Right renal cortex interstitium (tissue), 3 donors: ENCODE data around the gene XYLT1. TPM values are rescaled to one million over a fixed set of nuclear protein-coding genes. Genes with fewer than 3 reads are reported as not detected.

Experiments
- DNase-seq, 3 donors: peaks; one replicate each; pipeline ENCODE4 v3.0.0-alpha.2; 2013; ENCODE audit warnings: low read depth in 3 of 3, low spot score in 2 of 3
- polyA plus RNA-seq, 3 donors: library from polyadenylated mRNA; unstranded; fragments of 120-200 nt; gene quantifications; one replicate each; pipeline ENCODE4 v1.2.1, GENCODE V29; 2013; ENCODE audit not compliant: insufficient read length in 3 of 3

The XYLT1 gene
- polyA plus RNA-seq, 3 donors = 7.4 to 8.5 (median 8.1) TPM

DNA sequence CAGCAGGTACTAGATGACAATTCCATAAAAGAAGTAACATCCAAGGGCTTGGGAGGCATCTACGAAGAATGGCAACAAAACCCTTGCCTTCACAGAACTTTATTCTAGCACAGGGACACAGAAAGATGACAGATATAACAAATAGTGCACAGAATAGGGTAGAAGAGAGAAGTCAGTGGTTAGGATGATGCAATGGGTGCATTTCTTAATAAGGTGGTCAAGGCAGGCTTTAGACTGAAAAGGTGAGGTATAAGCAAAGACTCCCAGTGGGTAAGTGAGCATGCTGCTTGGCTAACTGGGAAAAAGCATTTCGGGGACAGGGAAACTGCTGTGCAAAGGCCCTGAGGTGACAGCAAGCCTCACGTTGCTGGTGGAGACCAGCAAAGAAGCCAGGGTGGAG is 175.9 kb downstream of the XYLT1 start:
- no peak for DNase-seq

DNA sequence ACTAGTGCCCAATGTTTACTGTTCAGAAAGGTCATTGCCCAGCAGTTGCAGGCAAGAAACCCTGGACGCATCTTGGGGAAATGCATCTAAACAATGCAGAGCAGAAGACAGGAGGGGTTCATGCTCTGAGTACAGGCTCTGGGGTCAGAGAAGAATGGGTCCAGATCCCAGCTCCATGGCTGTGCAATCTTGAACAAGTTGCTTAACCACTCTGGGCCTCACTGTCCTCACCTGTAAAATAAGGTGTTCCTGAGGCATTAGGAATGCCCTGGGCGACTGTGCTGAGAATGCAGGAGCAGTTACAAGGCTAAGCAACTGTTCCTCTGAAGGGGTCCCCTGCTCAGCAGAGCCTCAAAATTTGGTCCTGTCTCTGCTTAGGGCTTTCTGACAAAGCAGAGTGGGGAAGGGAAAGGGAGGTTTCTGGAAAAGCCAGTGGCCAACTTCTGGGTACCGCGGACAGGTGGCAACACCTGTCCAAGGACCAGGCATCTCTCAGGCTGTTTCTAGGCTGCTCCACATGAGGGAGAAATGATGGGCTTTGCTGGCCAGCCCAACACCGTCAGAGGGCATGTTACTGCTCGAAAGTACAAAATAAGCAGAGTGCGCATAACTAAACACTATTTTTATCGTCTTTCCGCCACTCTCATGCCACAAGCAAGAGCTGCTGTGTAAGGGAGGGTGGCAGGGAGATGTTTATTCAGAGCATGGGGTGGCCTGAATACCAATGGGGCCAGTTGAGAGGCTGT is 176.8 kb downstream of the XYLT1 start:
- no peak for DNase-seq

DNA sequence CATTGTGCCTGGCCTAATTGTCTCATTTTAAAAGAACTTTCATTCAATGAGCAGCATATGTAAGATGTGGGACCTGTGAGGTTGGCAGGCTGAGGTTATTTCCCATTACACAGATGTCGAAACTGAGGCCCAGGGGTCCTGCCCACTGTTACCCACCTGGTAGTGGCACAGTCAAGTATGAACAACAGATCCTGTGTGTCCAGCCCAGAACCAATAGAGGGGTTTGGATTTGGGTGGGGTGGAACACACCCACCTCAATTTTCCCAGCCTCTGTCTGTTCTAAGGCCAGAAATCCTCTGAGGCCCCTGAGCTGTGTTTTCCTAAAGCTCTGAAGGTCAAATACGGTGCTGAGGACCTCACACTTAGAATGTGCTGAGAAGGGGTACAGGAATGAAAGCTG is 179.5 kb downstream of the XYLT1 start:
- DNase-seq = no peak

DNA sequence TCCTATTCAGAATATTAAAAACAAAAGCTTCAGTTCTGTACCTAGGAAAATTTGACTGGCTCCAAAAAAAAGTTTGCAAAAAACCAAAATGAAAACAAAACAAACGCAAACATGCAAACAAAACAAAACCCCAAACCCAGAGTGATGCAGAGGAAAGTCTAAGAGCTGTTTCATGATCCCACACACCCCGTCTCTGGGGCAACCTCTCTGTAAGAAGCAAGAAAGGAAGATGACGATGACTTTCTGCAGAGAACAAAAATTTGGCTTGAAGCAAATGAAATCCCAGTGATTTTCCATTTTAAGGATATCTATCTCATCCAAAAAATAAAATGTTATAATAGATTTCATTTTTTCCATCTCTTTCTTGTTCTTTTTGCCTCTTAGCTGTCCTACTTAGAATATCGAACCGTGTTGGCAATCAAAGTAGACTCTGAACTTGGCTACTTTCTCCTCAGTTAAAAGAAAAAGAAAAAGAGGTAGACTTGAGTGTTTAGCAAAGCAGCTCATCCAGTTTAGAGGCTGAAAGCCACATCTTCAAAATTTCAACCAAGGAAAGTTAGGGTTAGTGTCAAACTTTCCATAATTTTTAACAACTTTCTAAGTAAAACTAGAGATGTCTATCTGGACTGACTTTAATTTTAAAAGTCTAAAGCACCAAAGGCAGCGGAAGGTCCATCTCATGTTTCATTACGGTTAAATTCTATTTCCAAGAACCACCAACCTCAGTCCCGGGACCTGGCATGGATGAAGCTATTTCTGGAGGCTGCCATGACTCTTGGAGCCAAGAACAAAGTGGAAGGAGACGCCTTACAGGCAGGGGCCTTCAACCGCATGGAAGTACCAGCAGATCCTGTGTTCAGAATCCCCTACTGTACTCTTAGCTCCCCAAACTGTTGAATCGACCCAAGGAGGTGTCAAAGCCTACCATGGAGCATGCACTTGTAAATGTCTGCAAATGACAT is 180.8 kb downstream of the XYLT1 start:
- DNase-seq = no peak

DNA sequence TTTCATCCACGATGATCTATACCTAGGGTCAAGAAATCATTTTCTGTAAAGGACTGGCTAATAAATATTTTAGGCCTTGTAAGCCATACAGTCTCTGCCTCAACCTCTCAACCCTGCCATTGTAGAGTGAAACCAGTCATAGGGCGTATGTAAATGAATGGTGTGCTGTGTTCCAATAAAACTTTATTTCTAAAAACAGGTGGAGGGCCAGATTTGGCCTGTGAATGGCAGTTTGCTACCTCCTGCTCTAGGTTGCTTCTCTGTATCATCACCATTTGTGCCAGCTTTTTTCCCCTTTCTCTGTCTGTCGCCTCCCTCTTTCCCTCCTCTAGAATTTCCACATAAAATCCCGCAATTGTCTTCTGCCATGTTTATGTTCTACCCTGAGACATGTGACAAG is 181.7 kb downstream of the XYLT1 start:
- DNase-seq = no peak

DNA sequence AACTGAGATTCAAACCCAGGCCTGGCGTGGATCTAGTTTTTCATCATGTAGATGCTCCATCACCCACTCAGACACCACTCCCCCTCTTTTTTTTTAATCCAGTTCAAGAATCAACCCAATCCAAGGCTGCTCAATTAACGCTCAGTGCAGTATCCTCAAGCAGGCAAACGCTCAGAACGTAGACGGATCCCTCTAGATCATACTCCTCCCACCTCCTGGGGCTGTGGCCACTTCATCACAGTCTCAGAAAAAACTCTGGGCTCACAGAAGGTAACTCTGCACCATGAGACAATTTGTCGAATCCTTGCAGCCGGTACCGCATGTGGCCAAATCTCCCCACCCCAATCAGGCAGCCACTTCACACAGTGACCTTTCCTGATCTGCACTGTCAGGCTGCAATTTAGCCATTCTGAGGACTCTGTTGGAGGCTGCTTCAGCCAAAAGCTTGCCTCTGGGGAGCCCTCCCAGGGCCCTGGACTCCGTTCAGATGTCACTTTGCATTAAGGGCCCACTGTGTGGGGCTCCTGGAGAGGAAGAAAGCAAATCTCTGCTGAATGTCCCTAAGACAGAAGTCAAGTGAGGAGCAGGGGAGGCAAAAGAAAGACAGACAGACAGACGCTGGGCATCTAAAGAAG is 183.5 kb downstream of the XYLT1 start:
- DNase-seq = no peak

DNA sequence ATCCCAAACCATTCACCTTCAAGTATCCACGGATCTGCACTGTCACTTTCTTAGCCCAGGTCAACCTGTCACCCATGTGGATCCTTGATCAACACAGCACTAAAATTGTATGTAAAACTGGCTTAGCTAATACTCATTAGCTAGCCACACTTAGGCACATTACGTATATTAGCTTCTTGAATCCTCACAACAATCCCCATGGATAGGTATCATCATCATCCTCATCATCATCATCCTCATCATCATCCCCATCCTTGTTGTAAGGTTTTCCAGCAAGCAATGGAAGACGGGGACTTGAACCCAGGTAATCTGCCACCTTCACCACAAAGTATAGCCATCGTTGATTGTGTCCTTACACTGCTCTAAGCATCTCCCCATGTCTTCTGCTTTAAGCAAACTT is 184.3 kb downstream of the XYLT1 start:
- DNase-seq = no peak

DNA sequence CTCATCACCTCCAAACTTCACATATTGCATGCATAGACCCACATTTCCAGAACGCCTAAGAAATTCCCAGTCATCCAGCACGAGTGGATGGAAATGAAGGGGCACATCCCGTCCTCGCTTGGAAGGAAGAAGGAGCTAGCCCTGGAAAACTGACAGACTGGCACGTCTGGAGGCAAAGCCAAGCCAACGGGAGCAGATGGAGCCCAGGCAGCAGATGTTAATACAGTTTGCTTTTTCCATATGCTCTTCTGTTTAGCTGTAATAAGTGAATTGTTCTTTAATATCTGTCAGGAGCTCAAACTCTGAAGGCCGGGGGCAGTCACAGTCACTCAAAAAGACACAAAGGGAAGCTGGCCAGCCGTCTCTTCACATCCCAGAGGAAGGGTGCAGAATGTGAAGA is 187.7 kb downstream of the XYLT1 start:
- DNase-seq = no peak

DNA sequence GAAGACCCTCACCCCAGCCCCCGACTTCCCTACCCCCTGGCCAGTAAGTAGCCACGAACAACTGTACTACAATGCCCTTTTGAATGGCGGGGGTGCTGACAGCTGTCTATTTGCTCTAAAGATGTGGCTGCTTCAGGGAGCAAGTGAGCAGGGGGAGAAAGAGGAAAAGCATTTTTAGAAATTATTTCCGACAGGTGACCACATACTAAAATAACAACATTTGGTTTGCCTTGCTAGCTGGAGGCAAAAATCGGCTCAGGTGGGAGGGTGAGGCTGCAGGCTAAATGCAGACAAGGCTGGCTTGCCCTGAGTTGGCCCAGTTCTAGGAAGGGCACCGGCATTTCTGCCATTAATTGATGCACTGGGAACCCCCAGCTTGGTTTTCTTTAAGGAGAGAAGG is 188.5 kb downstream of the XYLT1 start:
- DNase-seq = no peak

DNA sequence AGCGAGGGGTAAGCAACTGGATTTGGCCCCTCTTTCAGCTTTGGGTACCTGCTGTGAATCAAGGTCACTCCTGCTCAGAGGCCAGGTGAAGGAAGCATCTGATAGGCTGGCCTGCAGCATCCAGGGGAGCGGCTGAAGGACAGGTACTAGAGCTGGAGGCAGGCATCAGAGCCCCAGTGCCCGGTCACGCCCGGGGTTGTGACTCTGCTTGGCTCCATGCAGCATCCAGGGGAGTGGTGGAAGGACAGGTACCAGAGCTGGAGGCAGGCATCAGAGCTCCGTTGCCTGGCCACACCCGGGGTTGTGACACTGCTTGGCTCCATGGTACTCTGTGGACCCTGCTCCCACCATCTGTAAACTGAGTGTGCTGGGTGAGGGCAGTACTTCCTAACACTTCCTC is 189.7 kb downstream of the XYLT1 start:
- DNase-seq = no peak

DNA sequence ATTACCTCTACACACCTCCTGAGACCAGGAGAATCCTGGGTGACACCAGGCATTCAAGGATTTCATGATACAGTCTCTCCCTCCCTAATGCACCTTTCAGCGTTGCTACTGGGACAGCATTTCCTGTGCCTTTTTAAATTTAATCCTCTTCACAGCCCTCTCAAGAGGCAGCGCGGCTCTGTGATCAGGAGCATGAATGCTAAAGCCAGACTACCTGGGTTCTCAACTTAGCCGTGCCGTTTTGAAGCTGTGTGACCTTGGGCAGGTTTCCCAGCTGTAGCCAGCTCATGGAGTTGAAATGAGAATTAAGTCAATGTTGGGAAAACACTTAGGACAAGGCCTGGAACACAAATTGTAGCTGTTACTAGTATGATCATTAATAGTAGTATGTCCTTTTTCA is 191.8 kb downstream of the XYLT1 start:
- no peak for DNase-seq

DNA sequence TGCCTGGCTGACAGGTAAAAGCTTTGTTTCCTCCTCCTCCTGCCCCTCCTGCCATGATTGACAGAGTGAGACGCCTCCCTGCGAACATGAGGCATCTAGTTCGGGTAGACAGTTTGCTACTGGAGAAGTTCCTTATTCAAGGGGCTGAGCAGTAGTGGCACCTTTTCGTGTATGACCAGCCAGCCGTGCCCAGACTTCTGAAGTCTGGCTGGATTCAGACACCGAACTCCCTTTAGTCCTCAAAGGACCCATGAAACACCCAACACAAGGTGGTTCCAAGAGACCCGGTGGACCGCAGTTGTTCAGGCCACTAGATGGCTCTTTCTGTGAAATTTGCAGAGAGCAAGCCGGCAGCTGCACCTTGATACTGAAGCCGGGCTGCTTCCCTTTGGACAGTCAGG is 192.8 kb downstream of the XYLT1 start:
- no peak for DNase-seq

DNA sequence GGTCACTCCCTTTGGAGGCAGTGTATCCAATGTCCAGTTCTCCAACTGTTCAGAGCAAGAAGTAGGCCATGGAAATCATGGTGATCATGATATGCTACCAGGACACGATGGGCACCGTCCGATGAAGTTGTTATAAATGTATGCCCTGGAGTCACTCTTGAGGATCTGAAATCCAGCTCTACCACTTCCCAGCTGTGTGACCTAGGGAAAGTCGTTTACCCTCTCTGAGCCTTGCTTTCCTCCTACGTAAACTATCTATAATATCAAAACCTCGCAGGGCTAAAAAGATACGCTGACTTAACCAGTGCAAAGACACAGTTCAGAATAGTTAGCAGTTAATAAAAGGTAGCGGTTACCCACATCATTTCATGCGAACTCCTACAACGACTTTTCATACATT is 194.2 kb downstream of the XYLT1 start:
- no peak for DNase-seq

DNA sequence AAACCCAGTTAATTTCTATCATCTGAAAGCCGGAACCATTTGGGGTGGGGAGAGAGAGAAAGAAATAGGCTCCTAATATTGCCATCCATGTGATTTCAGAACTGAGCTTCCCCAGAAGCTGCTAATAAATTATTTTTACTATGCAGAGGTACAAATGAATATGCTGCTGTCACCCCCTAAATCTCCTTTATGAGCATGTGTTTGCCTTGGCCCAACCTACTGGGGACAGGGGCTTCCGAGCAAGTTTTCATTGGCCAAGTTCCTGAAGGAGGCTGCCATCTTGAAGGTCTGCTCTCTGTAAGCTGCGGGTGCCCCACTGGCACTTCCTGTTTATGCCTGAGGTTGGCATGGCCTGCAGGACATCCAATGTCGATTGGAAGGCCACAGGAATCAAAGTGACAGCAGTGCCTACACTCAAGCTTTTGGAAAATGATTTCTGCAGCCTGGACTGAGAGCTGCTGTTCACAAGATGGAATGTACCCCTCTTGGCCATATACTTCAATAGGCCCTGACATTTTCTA is 194.7 kb downstream of the XYLT1 start:
- peak; percentile 41 to 51 (median 45) for DNase-seq

DNA sequence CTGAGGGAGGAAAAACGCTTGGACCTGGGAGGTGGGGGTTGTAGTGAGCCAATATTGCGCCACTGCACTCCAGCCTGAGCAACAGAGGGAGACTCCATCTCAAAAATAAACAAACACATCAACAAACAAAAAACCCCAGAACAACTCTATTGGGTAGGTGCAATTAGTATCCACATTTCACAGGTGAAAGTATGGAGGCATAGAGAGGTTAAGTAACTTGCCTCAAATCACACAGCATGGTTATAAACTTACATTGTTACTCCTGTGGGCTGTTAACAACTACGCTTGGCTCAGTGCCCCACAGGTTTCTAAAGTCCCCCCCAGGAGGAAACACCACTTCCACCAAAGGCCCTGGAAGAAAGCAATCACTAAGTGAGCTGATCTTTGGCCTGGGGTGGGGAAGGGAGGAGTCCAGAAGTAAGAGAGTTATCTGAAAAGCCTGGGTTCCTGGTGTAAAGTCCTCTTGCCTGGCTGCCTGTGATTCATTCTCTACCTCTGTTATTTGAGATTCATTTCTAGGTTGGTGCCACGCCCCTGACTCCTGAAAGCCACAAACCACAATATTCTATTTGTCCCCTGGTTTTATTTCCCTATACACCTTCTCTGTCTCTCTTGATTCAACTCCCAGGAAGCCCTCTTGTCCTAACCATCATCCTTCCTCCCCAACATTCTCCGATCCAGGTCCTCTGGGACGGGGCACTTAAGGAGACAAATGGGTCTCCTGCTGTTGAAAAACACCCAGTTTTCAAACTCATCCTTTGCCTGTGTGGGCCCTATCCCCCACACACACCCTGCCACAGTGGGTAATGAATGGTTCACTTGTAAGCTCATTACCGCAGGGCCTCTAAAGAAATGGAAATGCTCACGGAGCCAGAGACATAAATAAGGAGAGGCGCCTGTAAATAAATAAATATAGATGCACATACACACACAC is 195.4 kb downstream of the XYLT1 start:
- DNase-seq = no peak

DNA sequence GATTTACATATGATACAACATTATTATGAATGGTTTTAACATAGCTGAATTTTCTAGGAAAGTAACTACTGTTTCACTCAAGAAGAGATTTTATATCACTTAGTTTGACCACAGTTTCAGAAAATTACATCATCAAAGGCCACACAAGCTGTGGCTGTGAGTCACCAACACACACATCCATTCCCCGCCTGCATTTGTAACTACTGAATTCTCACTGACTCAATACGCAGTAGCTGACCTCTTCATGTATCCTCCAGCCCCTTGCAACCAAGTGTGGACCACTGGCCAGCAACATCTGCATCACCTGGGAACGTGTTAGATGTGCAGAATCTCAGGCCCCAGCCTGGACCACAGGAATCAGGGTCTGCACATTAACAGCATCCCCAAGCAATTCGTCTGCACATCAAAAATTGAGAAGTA is 197.6 kb downstream of the XYLT1 start:
- DNase-seq = no peak

DNA sequence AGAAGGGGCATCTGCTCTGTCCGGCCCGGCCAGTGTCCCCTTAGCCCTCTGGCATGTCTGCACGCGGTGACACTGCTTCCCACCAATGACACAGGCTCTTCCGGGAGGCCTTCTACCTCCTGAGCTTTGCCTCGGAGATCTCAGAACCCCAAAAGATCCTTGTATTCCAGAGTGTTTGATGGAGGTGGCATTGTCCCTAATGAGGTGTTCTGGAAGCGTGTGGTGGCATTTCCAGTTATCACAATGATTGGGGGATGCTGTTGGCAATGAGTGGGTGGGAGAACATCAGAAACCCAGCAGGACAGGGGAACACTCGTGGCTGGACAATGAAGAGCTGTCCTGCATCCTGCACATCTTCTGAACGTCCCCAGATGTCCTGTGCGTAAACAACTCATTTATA is 198.0 kb downstream of the XYLT1 start:
- DNase-seq = no peak

DNA sequence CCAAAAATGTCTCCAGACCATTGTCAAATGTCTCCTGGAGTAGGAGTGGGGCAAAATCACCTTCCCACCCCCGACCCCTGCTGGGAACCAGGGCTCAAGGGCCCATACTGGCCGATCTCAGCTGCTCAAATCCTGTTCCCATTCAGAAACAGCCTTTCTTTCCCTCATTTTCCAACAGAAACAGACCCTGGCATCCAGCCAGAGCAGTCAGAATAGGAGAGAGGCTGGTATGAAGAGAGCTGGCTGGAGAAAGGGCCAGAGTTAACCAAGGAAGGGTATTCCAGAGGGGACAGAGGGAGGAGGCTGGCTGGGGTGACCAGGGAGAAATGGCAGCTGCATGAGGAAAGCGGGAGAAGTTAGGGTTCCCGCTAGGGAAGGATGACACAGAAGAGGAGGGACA is 199.1 kb downstream of the XYLT1 start:
- DNase-seq = no peak

DNA sequence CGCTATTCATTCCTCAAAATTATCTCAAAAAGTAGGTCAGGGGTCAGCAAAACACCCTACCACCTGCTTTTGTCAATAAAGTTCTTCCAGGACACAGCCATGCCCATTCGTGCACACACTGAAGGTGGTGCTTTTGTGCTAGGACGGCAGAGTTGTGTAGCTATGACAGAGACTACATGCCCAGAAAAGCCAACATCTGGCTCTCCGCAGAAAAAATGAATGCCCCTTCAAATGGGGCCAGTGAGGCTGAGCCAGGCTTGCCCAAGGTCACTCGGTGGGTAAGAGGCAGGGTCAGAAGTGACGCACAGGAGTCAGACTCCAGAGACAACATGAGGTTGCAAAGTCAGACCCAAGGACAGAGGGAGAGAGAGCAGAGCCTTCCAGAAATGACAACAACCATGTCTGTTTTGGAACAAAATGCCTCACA is 200.1 kb downstream of the XYLT1 start:
- DNase-seq = no peak

DNA sequence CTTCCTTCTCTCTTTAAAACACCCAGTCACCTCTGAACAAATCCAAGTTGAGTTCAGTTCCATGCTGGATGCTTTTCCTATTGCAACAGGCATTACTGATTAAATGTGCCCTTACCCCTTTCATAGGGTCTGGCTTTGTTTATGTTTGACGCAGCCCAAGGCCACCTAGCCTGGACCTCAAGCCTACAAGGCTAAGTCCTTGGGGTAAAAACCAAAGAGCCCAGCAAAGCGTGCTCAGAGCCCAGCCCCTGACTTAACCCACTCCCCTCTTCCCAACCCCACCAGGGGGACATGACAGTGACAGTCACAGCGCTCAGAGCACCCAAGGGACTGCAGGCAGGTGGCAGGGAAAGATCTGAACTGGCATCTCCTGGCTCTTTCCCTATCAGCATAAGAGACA is 200.6 kb downstream of the XYLT1 start:
- DNase-seq = no peak
